A673 (cell line): Measurements from ENCODE around the gene MRPL28. TPM values are rescaled to one million over a fixed set of nuclear protein-coding genes. Genes with fewer than 3 reads are reported as not detected.

Source experiments
- BruUV-seq: library from RNA; stranded (reverse); fragments of 400-500 nt; replicated peaks from 2 replicates; lab custom pipeline; 2021; lab: Mats Ljungman, UMichigan
- CTCF ChIA-PET: fragments of 300-600 bp; sonication (Branson Sonifier 250); formaldehyde crosslinking; loops from one replicate; lab custom pipeline; 2022; ENCODE audit warnings: antibody characterized with exemption; lab: Charles Lee
- POLR2A ChIA-PET: fragments of 300-600 bp; sonication (Branson Sonifier 250); formaldehyde crosslinking; loops from one replicate; lab custom pipeline; 2022; ENCODE audit warnings: antibody characterized with exemption; ENCODE audit not compliant: low non-redundant PET; lab: Charles Lee
- DNase-seq: peaks from one replicate; pipeline ENCODE4 v3.0.0-alpha.2; 2015; ENCODE audit warnings: low spot score
- H3K27ac ChIP-seq: fragments of 200-600 bp; sonication (generic); 2 replicates; pipeline ENCODE4 v1.5.1; 2016; ENCODE audit warnings: mixed run types, low read depth, mild to moderate bottlenecking, mixed read lengths, antibody characterized with exemption, low read length; ENCODE audit not compliant: poor library complexity, severe bottlenecking
- H3K27me3 ChIP-seq: fragments of 200-600 bp; sonication (generic); replicated peaks from 2 replicates; pipeline ENCODE4 v1.6.1; 2017; ENCODE audit warnings: mixed run types, low read depth, mild to moderate bottlenecking, mixed read lengths, antibody characterized with exemption, low read length; ENCODE audit not compliant: insufficient read depth, poor library complexity
- H3K36me3 ChIP-seq: fragments of 200-600 bp; sonication (generic); 2 replicates; pipeline ENCODE4 v1.6.1; 2016; ENCODE audit warnings: mixed run types, mild to moderate bottlenecking, mixed read lengths, antibody characterized with exemption, low read length; ENCODE audit not compliant: insufficient read depth, poor library complexity, severe bottlenecking
- H3K4me1 ChIP-seq: fragments of 200-600 bp; sonication (generic); 2 replicates; pipeline ENCODE4 v1.6.1; 2017; ENCODE audit warnings: mixed run types, mild to moderate bottlenecking, mixed read lengths, antibody characterized with exemption, low read length; ENCODE audit not compliant: insufficient read depth, poor library complexity, severe bottlenecking
- H3K4me3 ChIP-seq: fragments of 200-600 bp; sonication (generic); 2 replicates; pipeline ENCODE4 v1.5.1; 2016; ENCODE audit warnings: low read depth, mixed run types, mild to moderate bottlenecking, mixed read lengths, low read length; ENCODE audit not compliant: poor library complexity, severe bottlenecking
- H3K9me3 ChIP-seq: fragments of 200-600 bp; sonication (generic); 2 replicates; pipeline ENCODE4 v1.6.1; 2016; ENCODE audit warnings: mixed run types, low read depth, mild to moderate bottlenecking, mixed read lengths, antibody characterized with exemption, low read length; ENCODE audit not compliant: poor library complexity, severe bottlenecking
- EZH2 ChIP-seq: fragments of 200-600 bp; sonication (generic); IDR thresholded peaks from 2 replicates; pipeline ENCODE4 v1.6.1; 2017; ENCODE audit warnings: borderline replicate concordance, low read depth, mild to moderate bottlenecking, mixed read lengths, antibody characterized with exemption, low read length; ENCODE audit not compliant: poor library complexity, severe bottlenecking
- intact Hi-C: fragments of 100-400 bp; cut with micrococcal nuclease; formaldehyde crosslinking; loops from one replicate; pipeline ENCODE4 v1.10.0; 2022; ENCODE audit not compliant: unreplicated experiment
- total RNA-seq: library from RNA; stranded (reverse); gene quantifications from 2 replicates; pipeline ENCODE4 v1.2.3, GENCODE V29; 2021
- TF ChIP-seq, protein P1 (sequence below): fragments of 300-800, 200-600 bp; sonication (generic); conservative IDR thresholded peaks from 2 replicates; pipeline ENCODE4 v1.5.1; 2017; ENCODE audit warnings: low read depth, mild to moderate bottlenecking, antibody characterized with exemption, low read length, moderate library complexity, mixed read lengths

MRPL28 gene
- total RNA-seq, 1 experiment from 2014 or later: 150 TPM

DNA sequence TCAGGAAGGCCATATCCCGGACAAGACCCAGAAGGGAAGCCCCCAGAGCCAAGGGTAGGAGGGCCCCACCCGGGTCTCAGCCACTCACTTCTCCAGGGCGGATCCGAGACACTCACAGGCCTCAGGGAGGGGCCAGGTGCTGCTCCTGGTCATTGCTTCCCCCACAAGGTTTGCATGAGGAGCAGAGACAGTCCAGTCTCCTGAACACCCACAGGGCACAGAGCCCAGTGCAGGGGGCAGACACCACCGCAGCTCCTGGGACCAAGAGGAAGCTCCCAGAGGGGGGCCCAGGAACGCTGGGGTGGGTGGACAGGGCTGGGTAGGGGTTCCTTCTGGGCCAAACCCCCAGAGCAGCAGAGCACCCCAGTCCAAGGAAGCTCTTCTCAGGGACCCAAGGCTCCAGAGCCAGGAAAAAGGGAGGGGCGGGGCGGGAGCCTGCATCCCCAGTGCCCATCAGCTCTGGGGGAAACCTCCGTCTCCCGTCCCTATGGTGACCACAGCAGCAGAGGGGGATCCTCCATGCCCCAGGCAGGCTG, 709 bp upstream of the MRPL28 start:
- BruUV-seq: no TSS peak
- DNase-seq: no peak
- Histone ChIP-seq H3K27me3 (no peaks in the 10 kb centered on the region), H3K4me1 (no peaks in the 10 kb centered on the region), H3K4me3 (peak overlapping the region; percentile 49), H3K9me3 (no peaks in the 10 kb centered on the region), H3K27ac (peak overlapping the region; percentile 18), H3K36me3 (peaks cover 22% of the 10 kb centered on the region)
- intact Hi-C loops: no loop called here
- CTCF ChIA-PET: interaction anchor here (1.0 kb wide), 1 partner anchor 18 kb away, joined by 5 read pairs; no protein-coding TSS in a partner anchor
- TF ChIP-seq, protein P1, sequence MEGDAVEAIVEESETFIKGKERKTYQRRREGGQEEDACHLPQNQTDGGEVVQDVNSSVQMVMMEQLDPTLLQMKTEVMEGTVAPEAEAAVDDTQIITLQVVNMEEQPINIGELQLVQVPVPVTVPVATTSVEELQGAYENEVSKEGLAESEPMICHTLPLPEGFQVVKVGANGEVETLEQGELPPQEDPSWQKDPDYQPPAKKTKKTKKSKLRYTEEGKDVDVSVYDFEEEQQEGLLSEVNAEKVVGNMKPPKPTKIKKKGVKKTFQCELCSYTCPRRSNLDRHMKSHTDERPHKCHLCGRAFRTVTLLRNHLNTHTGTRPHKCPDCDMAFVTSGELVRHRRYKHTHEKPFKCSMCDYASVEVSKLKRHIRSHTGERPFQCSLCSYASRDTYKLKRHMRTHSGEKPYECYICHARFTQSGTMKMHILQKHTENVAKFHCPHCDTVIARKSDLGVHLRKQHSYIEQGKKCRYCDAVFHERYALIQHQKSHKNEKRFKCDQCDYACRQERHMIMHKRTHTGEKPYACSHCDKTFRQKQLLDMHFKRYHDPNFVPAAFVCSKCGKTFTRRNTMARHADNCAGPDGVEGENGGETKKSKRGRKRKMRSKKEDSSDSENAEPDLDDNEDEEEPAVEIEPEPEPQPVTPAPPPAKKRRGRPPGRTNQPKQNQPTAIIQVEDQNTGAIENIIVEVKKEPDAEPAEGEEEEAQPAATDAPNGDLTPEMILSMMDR: no peak
- no peak for TF ChIP-seq EZH2
- POLR2A ChIA-PET: no interaction called here

DNA sequence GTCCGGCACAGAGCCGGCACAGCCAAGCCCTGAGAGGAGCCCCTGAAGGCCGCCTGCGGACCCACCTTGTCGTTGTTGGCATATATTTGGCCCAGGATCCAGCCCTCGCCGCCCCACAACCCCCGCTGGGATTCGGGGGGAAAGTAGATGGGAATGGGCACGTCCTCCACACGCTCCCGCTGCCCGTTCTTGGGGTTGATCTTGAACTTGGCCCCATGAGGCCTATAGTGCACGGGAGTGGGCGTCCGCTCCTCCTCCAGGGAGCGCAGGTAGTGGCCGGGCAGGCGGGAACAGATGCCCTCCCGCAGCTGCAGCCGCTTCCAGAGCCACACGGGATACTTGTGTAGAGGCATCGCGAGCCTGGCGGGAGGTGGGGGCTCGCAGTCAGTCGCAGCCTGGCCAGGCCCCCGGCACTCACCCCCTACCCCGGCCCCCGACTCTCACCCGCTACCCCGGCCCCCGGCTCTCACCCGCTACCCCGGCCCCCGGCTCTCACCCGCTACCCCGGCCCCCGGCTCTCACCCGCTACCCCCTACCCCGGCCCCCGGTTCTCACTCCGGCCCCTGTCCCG, 387 bp downstream of the MRPL28 start:
- Histone ChIP-seq H3K36me3 (peaks cover 20% of the 10 kb centered on the region), H3K27me3 (no peaks in the 10 kb centered on the region), H3K27ac (peak overlapping the region; percentile 50), H3K4me1 (no peaks in the 10 kb centered on the region), H3K9me3 (no peaks in the 10 kb centered on the region), H3K4me3 (peak overlapping the region; percentile 49)
- intact Hi-C loops: no loop called here
- BruUV-seq: no TSS peak
- CTCF ChIA-PET: interaction anchor here (1.4 kb wide), 1 partner anchor 304 kb away, joined by 3 read pairs; no protein-coding TSS in a partner anchor
- DNase-seq: no peak
- POLR2A ChIA-PET: no interaction called here
- TF ChIP-seq EZH2: no peak
- TF ChIP-seq, protein P1: no peak

DNA sequence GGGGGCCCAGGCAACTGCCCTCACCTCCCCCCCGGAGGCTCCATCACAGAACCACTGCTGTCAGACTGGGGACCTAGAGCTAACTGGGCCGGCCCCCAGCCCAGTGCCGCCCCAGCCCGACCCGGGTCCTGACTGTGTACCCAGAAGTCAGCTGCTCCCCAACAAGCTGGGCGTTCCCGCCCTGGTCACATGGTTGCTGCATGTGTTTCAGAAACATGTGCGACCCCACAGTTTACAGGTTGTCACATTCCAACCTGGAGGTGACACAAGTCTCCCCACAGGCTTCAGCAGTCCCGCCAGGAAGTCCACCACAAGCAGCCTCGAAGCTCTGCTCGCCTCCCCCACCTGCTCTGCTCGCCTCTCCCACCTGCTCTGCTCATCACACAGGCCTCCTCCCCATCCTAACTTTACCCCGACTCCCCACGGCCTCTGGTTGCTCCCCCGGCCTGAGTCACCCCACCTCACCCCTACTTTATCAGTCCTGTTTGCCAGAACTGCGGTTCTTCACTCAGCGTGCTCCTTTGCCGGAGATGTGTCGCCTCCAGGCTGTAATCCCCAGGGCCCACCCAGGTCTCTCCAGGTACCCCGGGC, 968 bp downstream of the MRPL28 start:
- TF ChIP-seq, protein P1: no peak
- TF ChIP-seq EZH2: no peak
- peaks cover 20% of the 10 kb centered on the region for H3K36me3 ChIP-seq
- no TSS peak for BruUV-seq
- H3K4me3 ChIP-seq: peak overlapping the region; percentile 49
- DNase-seq: no peak
- H3K9me3 ChIP-seq: no peaks in the 10 kb centered on the region
- CTCF ChIA-PET: interaction anchor here (1.4 kb wide), 1 partner anchor 304 kb away, joined by 3 read pairs; no protein-coding TSS in a partner anchor
- H3K4me1 ChIP-seq: no peaks in the 10 kb centered on the region
- H3K27ac ChIP-seq: peak overlapping the region; percentile 50
- no peaks in the 10 kb centered on the region for H3K27me3 ChIP-seq
- POLR2A ChIA-PET: no interaction called here
- intact Hi-C loops: no loop called here
